ENCODE measurements around the gene CTPS1.

Gene CTPS1

GRCh38 chr1:40998668-40999067 lies 19.2 kb downstream of the CTPS1 start:
- DNase-seq (ENCODE audit: low read depth in 2 of 2) = no peak

- DNase-seq (ENCODE audit: low read depth in 2 of 2) = no peak
Measured at GRCh38 chr1:41003127-41003639, 23.7 kb downstream of the CTPS1 start.

GRCh38 chr1:41003640-41004220 lies 24.2 kb downstream of the CTPS1 start:
- peak; percentile 58 to 73 for DNase-seq (ENCODE audit: low read depth in 2 of 2)

- no peak for DNase-seq (ENCODE audit: low read depth in 2 of 2)
Measured at GRCh38 chr1:41005876-41006275, 26.4 kb downstream of the CTPS1 start.

- no peak for DNase-seq (ENCODE audit: low read depth in 2 of 2)
Measured at GRCh38 chr1:41006942-41007865, 27.7 kb downstream of the CTPS1 start.

GRCh38 chr1:41009466-41009865 lies 30.0 kb downstream of the CTPS1 start:
- DNase-seq (ENCODE audit: low read depth in 2 of 2) = no peak

GRCh38 chr1:41010345-41010744 lies 30.8 kb downstream of the CTPS1 start:
- DNase-seq (ENCODE audit: low read depth in 2 of 2) = no peak

GRCh38 chr1:41013024-41013423 lies 33.5 kb downstream of the CTPS1 start:
- DNase-seq (ENCODE audit: low read depth in 2 of 2) = no peak

GRCh38 chr1:41013796-41014195 lies 34.3 kb downstream of the CTPS1 start:
- DNase-seq (ENCODE audit: low read depth in 2 of 2) = no peak

- DNase-seq (ENCODE audit: low read depth in 2 of 2) = no peak
Measured at GRCh38 chr1:41014871-41015270, 35.4 kb downstream of the CTPS1 start.

- no peak for DNase-seq (ENCODE audit: low read depth in 2 of 2)
Measured at GRCh38 chr1:41015281-41015896, 35.9 kb downstream of the CTPS1 start.

- no peak for DNase-seq (ENCODE audit: low read depth in 2 of 2)
Measured at GRCh38 chr1:41015897-41016470, 36.5 kb downstream of the CTPS1 start.

- DNase-seq (ENCODE audit: low read depth in 2 of 2) = no peak
Measured at GRCh38 chr1:41017141-41018017, 37.9 kb downstream of the CTPS1 start.

GRCh38 chr1:41018018-41018410 lies 38.5 kb downstream of the CTPS1 start:
- no peak for DNase-seq (ENCODE audit: low read depth in 2 of 2)

- DNase-seq (ENCODE audit: low read depth in 2 of 2) = no peak
Measured at GRCh38 chr1:41019353-41019745, 39.9 kb downstream of the CTPS1 start.

GRCh38 chr1:41020109-41020576 lies 40.6 kb downstream of the CTPS1 start:
- DNase-seq (ENCODE audit: low read depth in 2 of 2) = no peak

GRCh38 chr1:41020654-41021053 lies 41.2 kb downstream of the CTPS1 start:
- DNase-seq (ENCODE audit: low read depth in 2 of 2) = no peak

GRCh38 chr1:41021526-41022308 lies 42.2 kb downstream of the CTPS1 start, which contains the start of gene SLFNL1:
TSS of gene SLFNL1 (minus strand) at chr1:41021725. CDS start at chr1:41020660, 1,065 bp downstream.
- no peak for DNase-seq (ENCODE audit: low read depth in 2 of 2)

GRCh38 chr1:41022424-41022823 lies 42.9 kb downstream of the CTPS1 start:
- DNase-seq (ENCODE audit: low read depth in 2 of 2) = no peak

All from stimulated activated CD4-positive, alpha-beta T cell treated with anti-CD3 and anti-CD28 coated beads, Interleukin-1b, Interleukin-23, amount 100 ng/mL, for 4 hours (primary cell).